Parathyroid adenoma (tissue), 2 donors: Measurements from ENCODE around the gene PPM1H.
A peak's percentile ranks its signal among the peaks of the same experiment; 100 is the strongest.

Experiments used
- H2AFZ ChIP-seq: fragments of 300-600 bp; sonication (generic); one replicate; pipeline ENCODE4 v1.7.0; 2017; ENCODE audit warnings: antibody characterized with exemption, mild to moderate bottlenecking
- H3K27ac ChIP-seq: fragments of 300-600 bp; sonication (generic); one replicate; pipeline ENCODE4 v1.7.0; 2017
- H3K27me3 ChIP-seq: fragments of 300-600 bp; sonication (generic); one replicate; pipeline ENCODE4 v1.7.0; 2017; ENCODE audit warnings: low read length; ENCODE audit not compliant: control insufficient read depth, insufficient read depth
- H3K36me3 ChIP-seq: fragments of 300-600 bp; sonication (generic); one replicate; pipeline ENCODE4 v1.7.0; 2017; ENCODE audit warnings: low read length; ENCODE audit not compliant: control insufficient read depth, insufficient read depth
- H3K4me1 ChIP-seq: fragments of 300-600 bp; sonication (generic); one replicate; pipeline ENCODE4 v1.7.0; 2017; ENCODE audit warnings: control low read depth
- H3K4me2 ChIP-seq: fragments of 300-600 bp; sonication (generic); one replicate; pipeline ENCODE4 v1.7.0; 2017; ENCODE audit warnings: low read length
- H3K4me3 ChIP-seq: fragments of 300-600 bp; sonication (generic); one replicate; pipeline ENCODE4 v1.7.0; 2017; ENCODE audit warnings: low read depth, low read length
- H3K79me2 ChIP-seq: fragments of 300-600 bp; sonication (generic); one replicate; pipeline ENCODE4 v1.7.0; 2017; ENCODE audit warnings: control low read depth
- H3K9ac ChIP-seq: fragments of 300-600 bp; sonication (generic); one replicate; pipeline ENCODE4 v1.7.0; 2017; ENCODE audit warnings: mild to moderate bottlenecking
- H3K9me3 ChIP-seq: fragments of 300-600 bp; sonication (generic); one replicate; pipeline ENCODE4 v1.7.0; 2017; ENCODE audit warnings: low read length; ENCODE audit not compliant: control insufficient read depth
- CTCF ChIP-seq: fragments of 300-600 bp; sonication (generic); IDR thresholded peaks from one replicate; pipeline ENCODE4 v1.7.0; 2017; ENCODE audit warnings: antibody characterized with exemption, mild to moderate bottlenecking
- donor health status: primary hyperparathyroidism.

Gene PPM1H

DNA sequence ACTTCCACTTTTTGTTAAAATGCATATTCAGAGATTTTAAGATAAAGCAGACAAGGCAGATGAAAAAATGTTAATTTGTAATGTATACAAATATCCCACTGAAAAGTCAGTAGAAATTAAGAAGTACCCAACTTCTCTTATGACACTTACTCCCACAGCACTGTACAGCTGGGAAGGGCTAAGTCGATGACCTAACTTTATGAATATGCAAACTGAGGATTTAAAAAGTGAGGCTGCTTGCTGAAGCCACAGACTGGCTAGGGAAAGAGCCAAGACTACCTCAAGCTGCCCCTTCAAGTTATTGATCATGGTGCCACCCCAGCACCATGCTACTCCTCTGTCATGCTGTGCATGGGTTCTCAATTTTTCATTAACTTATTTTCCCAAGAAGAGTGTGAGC, 17.0 kb downstream of the PPM1H start:
- H3K9ac ChIP-seq = no peak overlapping the region
- no peak overlapping the region for H3K4me2 ChIP-seq
- no peaks in the 10 kb centered on the region for H3K9me3 ChIP-seq
- H3K27ac ChIP-seq = no peak overlapping the region
- no peak overlapping the region for H2AFZ ChIP-seq
- H3K4me3 ChIP-seq = no peak overlapping the region
- no peaks in the 10 kb centered on the region for H3K27me3 ChIP-seq
- TF ChIP-seq CTCF = no peak
- H3K4me1 ChIP-seq = peaks cover 18% of the 10 kb centered on the region
- no peaks in the 10 kb centered on the region for H3K36me3 ChIP-seq
- H3K79me2 ChIP-seq = peaks cover 52% of the 10 kb centered on the region

DNA sequence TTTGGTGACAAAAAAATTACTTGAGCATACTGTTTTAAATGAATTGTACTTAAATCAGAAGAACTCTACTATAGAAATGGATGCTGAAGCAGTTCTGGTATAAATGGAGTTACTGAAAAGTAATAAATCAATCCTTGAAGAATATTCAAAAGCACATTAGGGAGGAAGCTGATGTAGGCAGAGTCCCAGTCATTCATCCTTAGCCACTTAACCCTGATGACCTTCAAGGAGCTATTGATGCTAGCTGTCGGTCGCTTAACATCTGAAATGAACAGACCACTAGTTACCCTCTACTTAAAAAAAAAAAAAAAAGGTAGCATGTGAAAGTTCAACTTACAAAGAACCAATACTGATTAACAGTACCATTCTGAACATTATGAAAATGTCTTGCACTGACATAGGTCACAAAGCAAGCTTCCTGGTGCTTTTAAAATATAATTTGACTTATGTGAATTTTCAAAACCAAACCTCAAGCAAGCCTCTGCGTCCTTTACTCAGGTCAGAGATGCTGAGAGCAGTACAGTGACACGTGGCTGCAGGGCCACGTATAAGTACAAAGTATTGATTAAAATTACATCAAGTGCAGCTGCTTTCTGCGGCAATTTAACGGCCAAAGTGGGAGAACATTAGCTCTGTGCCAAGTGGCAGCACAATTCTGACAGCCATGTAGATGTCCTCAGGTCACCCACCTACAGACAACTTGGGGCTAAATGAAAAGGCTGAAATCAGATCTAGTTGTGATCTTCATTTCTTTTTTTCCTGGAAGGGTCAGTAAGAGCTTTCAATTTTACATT, 18.1 kb downstream of the PPM1H start:
- no peaks in the 10 kb centered on the region for H3K9me3 ChIP-seq
- H3K27ac ChIP-seq = no peak overlapping the region
- no peaks in the 10 kb centered on the region for H3K27me3 ChIP-seq
- no peak overlapping the region for H2AFZ ChIP-seq
- peaks cover 18% of the 10 kb centered on the region for H3K4me1 ChIP-seq
- H3K4me3 ChIP-seq = no peak overlapping the region
- TF ChIP-seq CTCF = no peak
- no peak overlapping the region for H3K9ac ChIP-seq
- H3K79me2 ChIP-seq = peaks cover 62% of the 10 kb centered on the region
- peak overlapping the region; percentile 7 for H3K4me2 ChIP-seq
- H3K36me3 ChIP-seq = no peaks in the 10 kb centered on the region

DNA sequence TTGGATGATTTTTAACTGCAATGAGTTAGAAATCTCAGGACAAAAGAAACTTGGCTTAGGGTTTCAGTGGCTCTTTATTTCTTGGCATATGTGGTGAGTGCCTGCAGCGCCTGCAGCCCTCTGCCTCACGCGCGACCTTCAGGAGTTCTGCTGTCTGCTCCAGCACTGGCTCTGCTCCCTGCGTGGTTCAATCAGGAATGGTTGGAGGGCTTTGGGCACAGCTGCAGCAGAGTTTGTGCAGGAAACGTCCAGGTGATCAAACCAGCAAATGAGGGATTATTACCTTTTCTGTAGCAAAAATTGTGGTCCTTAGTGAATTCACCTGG, 19.8 kb downstream of the PPM1H start:
- H3K79me2 ChIP-seq = peaks cover 68% of the 10 kb centered on the region
- no peak overlapping the region for H3K9ac ChIP-seq
- H3K27ac ChIP-seq = no peak overlapping the region
- H3K4me1 ChIP-seq = peaks cover 18% of the 10 kb centered on the region
- no peaks in the 10 kb centered on the region for H3K27me3 ChIP-seq
- no peak overlapping the region for H3K4me2 ChIP-seq
- no peaks in the 10 kb centered on the region for H3K9me3 ChIP-seq
- no peak overlapping the region for H2AFZ ChIP-seq
- H3K36me3 ChIP-seq = no peaks in the 10 kb centered on the region
- H3K4me3 ChIP-seq = no peak overlapping the region
- no peak for TF ChIP-seq CTCF

- H3K36me3 ChIP-seq = no peaks in the 10 kb centered on the region
- no peaks in the 10 kb centered on the region for H3K27me3 ChIP-seq
- no peaks in the 10 kb centered on the region for H3K9me3 ChIP-seq
- H3K4me3 ChIP-seq = no peak overlapping the region
- H3K4me2 ChIP-seq = no peak overlapping the region
- H3K79me2 ChIP-seq = peaks cover 74% of the 10 kb centered on the region
- TF ChIP-seq CTCF = no peak
- H3K4me1 ChIP-seq = peaks cover 18% of the 10 kb centered on the region
- no peak overlapping the region for H3K27ac ChIP-seq
- H3K9ac ChIP-seq = no peak overlapping the region
- H2AFZ ChIP-seq = no peak overlapping the region
Measured at GRCh38 chr12:62914443-62915203, 20.3 kb downstream of the PPM1H start.
